Activated CD4-positive, CD25-positive, alpha-beta regulatory T cell treated with anti-CD3 and anti-CD28 coated beads, Interleukin-2, amount 50 U/mL, for 72 hours (primary cell): ENCODE measurements around the gene DAND5.

ENCODE experiments used
- DNase-seq: peaks from one replicate; pipeline ENCODE4 v3.0.0; 2021

The DAND5 gene

GRCh38 chr19:13011653-13012389, 42.4 kb downstream of the DAND5 start:
- no peak for DNase-seq

GRCh38 chr19:13012390-13012689, 43.0 kb downstream of the DAND5 start:
- no peak for DNase-seq

- no peak for DNase-seq
Observed at GRCh38 chr19:13012690-13013608, 43.6 kb downstream of the DAND5 start.

- DNase-seq: no peak
Observed at GRCh38 chr19:13013649-13014048, 44.3 kb downstream of the DAND5 start.

- no peak for DNase-seq
Observed at GRCh38 chr19:13014101-13014920, 44.9 kb downstream of the DAND5 start.

- DNase-seq: no peak
Observed at GRCh38 chr19:13014921-13015280, 45.5 kb downstream of the DAND5 start.

- no peak for DNase-seq
Observed at GRCh38 chr19:13015361-13016223, 46.2 kb downstream of the DAND5 start.

- no peak for DNase-seq
Observed at GRCh38 chr19:13016245-13016627, 46.9 kb downstream of the DAND5 start.

GRCh38 chr19:13016628-13017305, 47.4 kb downstream of the DAND5 start:
- DNase-seq: no peak

GRCh38 chr19:13017306-13018034, 48.1 kb downstream of the DAND5 start:
- no peak for DNase-seq

- DNase-seq: no peak
Observed at GRCh38 chr19:13018035-13018914, 48.9 kb downstream of the DAND5 start.

- DNase-seq: no peak
Observed at GRCh38 chr19:13019332-13019731, 50.0 kb downstream of the DAND5 start.

- no peak for DNase-seq
Observed at GRCh38 chr19:13020002-13020414, 50.6 kb downstream of the DAND5 start.

GRCh38 chr19:13022111-13022858, 52.9 kb downstream of the DAND5 start:
- DNase-seq: no peak

GRCh38 chr19:13022859-13023636, 53.7 kb downstream of the DAND5 start:
- DNase-seq: no peak

GRCh38 chr19:13023656-13024055, 54.3 kb downstream of the DAND5 start:
- DNase-seq: no peak
